ENCODE data around the gene MPP1. TPM values are rescaled to one million over a fixed set of nuclear protein-coding genes. Genes with fewer than 3 reads are reported as not detected.
A peak's percentile ranks its signal among the peaks of the same experiment; 100 is the strongest.

The MPP1 gene
- polyA plus RNA-seq, 1 of the 3 experiments (the other 2 are of a cell fraction) = 13.3 TPM

- TF ChIP-seq, protein P1, sequence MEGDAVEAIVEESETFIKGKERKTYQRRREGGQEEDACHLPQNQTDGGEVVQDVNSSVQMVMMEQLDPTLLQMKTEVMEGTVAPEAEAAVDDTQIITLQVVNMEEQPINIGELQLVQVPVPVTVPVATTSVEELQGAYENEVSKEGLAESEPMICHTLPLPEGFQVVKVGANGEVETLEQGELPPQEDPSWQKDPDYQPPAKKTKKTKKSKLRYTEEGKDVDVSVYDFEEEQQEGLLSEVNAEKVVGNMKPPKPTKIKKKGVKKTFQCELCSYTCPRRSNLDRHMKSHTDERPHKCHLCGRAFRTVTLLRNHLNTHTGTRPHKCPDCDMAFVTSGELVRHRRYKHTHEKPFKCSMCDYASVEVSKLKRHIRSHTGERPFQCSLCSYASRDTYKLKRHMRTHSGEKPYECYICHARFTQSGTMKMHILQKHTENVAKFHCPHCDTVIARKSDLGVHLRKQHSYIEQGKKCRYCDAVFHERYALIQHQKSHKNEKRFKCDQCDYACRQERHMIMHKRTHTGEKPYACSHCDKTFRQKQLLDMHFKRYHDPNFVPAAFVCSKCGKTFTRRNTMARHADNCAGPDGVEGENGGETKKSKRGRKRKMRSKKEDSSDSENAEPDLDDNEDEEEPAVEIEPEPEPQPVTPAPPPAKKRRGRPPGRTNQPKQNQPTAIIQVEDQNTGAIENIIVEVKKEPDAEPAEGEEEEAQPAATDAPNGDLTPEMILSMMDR (IDR thresholded peaks at IDR 0.05) = peak; percentile 84
- no peak for TF ChIP-seq FOXJ3 (CRISPR knock-in tag; IDR thresholded peaks at IDR 0.05)
- TF ChIP-seq EZH2phosphoT487 (IDR thresholded peaks at IDR 0.05; ENCODE audit: borderline replicate concordance, low read depth) = no peak
- no peak for TF ChIP-seq MEF2A (IDR thresholded peaks at IDR 0.05; ENCODE audit: borderline replicate concordance, low read depth)
- TF ChIP-seq POLR2AphosphoS5 (IDR thresholded peaks at IDR 0.05; ENCODE audit: low read depth, low read length) = no peak
- TF ChIP-seq CHD2 (IDR thresholded peaks at IDR 0.05; ENCODE audit: low read length, partially characterized antibody) = no peak
- TF ChIP-seq, protein P2, sequence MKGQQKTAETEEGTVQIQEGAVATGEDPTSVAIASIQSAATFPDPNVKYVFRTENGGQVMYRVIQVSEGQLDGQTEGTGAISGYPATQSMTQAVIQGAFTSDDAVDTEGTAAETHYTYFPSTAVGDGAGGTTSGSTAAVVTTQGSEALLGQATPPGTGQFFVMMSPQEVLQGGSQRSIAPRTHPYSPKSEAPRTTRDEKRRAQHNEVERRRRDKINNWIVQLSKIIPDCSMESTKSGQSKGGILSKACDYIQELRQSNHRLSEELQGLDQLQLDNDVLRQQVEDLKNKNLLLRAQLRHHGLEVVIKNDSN (IDR thresholded peaks at IDR 0.05; ENCODE audit: borderline replicate concordance, low read depth) = no peak
- no peak for TF ChIP-seq RFX5 (IDR thresholded peaks at IDR 0.05; ENCODE audit: low read length)
- TF ChIP-seq RAD21 (IDR thresholded peaks at IDR 0.05; ENCODE audit: low read length) = peak; percentile 81
Observed at GRCh38 chrX:154748712-154749339, 56.5 kb downstream of the MPP1 start (continued).

GRCh38 chrX:154742613-154743012 lies 62.7 kb downstream of the MPP1 start:
- Histone ChIP-seq H3K9me2 (no peaks in the 10 kb centered on the region), H3K4me1 (ENCODE audit: control insufficient read depth in 1 of 2, insufficient read depth in 2 of 2, low read depth in 1 of 2, low read length in 1 of 2) (0 out of 4 replicates have a peak, but pooled peaks cover 0 to 7% of the 10 kb centered on the region in 2 experiments), H3K9ac (no peak overlapping the region), H3K27ac (ENCODE audit: low read depth in 2 of 2, low read length in 1 of 2) (no peak overlapping the region), H3K79me2 (ENCODE audit: insufficient read depth) (no peaks in the 10 kb centered on the region), H3F3A (replicated peaks; ENCODE audit: insufficient read depth) (peaks cover 6% of the 10 kb centered on the region), H3K4me3 (ENCODE audit: low read depth in 2 of 2, low read length in 1 of 2) (no peak overlapping the region), H4K20me1 (ENCODE audit: insufficient read depth) (no peaks in the 10 kb centered on the region), H3K36me3 (replicated peaks in 1 of 2; ENCODE audit: control insufficient read depth in 1 of 2, insufficient read depth in 2 of 2, low read length in 1 of 2) (no peaks in the 10 kb centered on the region), H3K4me2 (no peak overlapping the region), H2AFZ (ENCODE audit: low read depth) (no peak overlapping the region), H3K27me3 (ENCODE audit: insufficient read depth) (no peaks in the 10 kb centered on the region), H3K9me3 (no peaks in the 10 kb centered on the region)
- ChIA-PET CTCF (no interaction called here), POLR2A (no interaction called here)
- TF ChIP-seq POLR2AphosphoS5 (IDR thresholded peaks at IDR 0.05; ENCODE audit: low read depth, low read length) = no peak
- TF ChIP-seq FOSL2 (IDR thresholded peaks at IDR 0.05; ENCODE audit: borderline replicate concordance, low read depth) = no peak
- no peak for TF ChIP-seq GATA2 (CRISPR knock-in tag; IDR thresholded peaks at IDR 0.05)
- TF ChIP-seq SMC3 (IDR thresholded peaks at IDR 0.05; ENCODE audit: low read depth, low read length) = no peak
- TF ChIP-seq TEAD4 (IDR thresholded peaks at IDR 0.05; ENCODE audit: borderline replicate concordance, insufficient read depth) = no peak
- TF ChIP-seq, protein P1 (IDR thresholded peaks at IDR 0.05) = no peak
- TF ChIP-seq TAF1 (IDR thresholded peaks at IDR 0.05; ENCODE audit: borderline replicate concordance, low read depth, low read length) = no peak
- TF ChIP-seq RXRA (IDR thresholded peaks at IDR 0.05; ENCODE audit: borderline replicate concordance, low read depth) = no peak
- TF ChIP-seq NFIC (IDR thresholded peaks at IDR 0.05; ENCODE audit: borderline replicate concordance) = no peak
- DNase-seq = no peak

Measured in SK-N-SH (cell line).